H1 (cell line): ENCODE data around the gene BOLA1. TPM values are rescaled to one million over a fixed set of nuclear protein-coding genes. Genes with fewer than 3 reads are reported as not detected.

Experiments
- E2F6 ChIP-seq: IDR thresholded peaks from 2 replicates; pipeline ENCODE4 v1.6.1; 2012; ENCODE audit warnings: inconsistent platforms
- GTF2F1 ChIP-seq: IDR thresholded peaks from 2 replicates; pipeline ENCODE4 v1.6.1; 2012; ENCODE audit warnings: low read depth, low read length, improper control_type of control experiment, borderline replicate concordance
- MAFK ChIP-seq: IDR thresholded peaks from 2 replicates; pipeline ENCODE4 v1.6.1; 2012; ENCODE audit warnings: low read depth, mild to moderate bottlenecking, improper control_type of control experiment, low read length
- SP4 ChIP-seq: IDR thresholded peaks from 2 replicates; pipeline ENCODE4 v1.6.1; 2012; ENCODE audit warnings: low read length, inconsistent platforms
- TAF7 ChIP-seq: optimal IDR thresholded peaks from 2 replicates; pipeline ENCODE3; 2011; ENCODE audit warnings: low read depth, mild to moderate bottlenecking, inconsistent platforms, low read length, moderate library complexity, borderline replicate concordance
- TEAD4 ChIP-seq: IDR thresholded peaks from 2 replicates; pipeline ENCODE4 v1.6.1; 2012; ENCODE audit warnings: low read depth, low read length, inconsistent platforms, mixed read lengths
- polyA plus RNA-seq, 7 experiments: library from polyadenylated mRNA; depleted of rRNA in 3 of 7; stranded (reverse) in 5 of 7; unstranded in 2 of 7; fragments of >200 nt in 5 of 7; fragments of 200-250 nt in 2 of 7; gene quantifications; 1 replicate in 5 of 7; 2 replicates in 1 of 7; 4 replicates in 1 of 7; pipeline versions ENCODE4 v1.2.1 to v1.2.3, GENCODE V29; 2011 to 2013; ENCODE audit warnings: missing spikeins in 2 of 7, mixed read lengths in 2 of 7
- total RNA-seq: library from RNA; stranded (reverse); fragmentation: NEBNext Ultra II Directional; extraction: Animal tissue kit (Norgen Biotek cat#: 25700); gene quantifications from 2 replicates; pipeline ENCODE4 v1.2.1, GENCODE V29; 2021
- TF ChIP-seq, protein P1 (sequence below), 3 experiments: IDR thresholded peaks; 1 replicate in 2 of 3; 2 replicates in 1 of 3; pipeline versions ENCODE4 v1.5.1 to v1.6.1; 2011; ENCODE audit warnings: low read length in 3 of 3, mild to moderate bottlenecking in 3 of 3, inconsistent platforms in 2 of 3, low read depth in 1 of 3, moderate library complexity in 1 of 3; ENCODE audit not compliant: insufficient read depth in 1 of 3; ENCODE audit errors: control extremely low read depth in 1 of 3

BOLA1 gene
- total and polyA plus RNA-seq, 2 of the 8 experiments (the other 6 are each of a cell fraction or from before 2014, with no cell fraction given) = 8.1 to 15.4 TPM

GRCh38 chr1:149931212-149931790 is 31.9 kb downstream of the BOLA1 start (continued):
- no peak for TF ChIP-seq MAFK
- no peak for TF ChIP-seq TEAD4
- no peak for TF ChIP-seq SP4
- no peak for TF ChIP-seq TAF7
- no peak for TF ChIP-seq E2F6
- TF ChIP-seq, protein P1, sequence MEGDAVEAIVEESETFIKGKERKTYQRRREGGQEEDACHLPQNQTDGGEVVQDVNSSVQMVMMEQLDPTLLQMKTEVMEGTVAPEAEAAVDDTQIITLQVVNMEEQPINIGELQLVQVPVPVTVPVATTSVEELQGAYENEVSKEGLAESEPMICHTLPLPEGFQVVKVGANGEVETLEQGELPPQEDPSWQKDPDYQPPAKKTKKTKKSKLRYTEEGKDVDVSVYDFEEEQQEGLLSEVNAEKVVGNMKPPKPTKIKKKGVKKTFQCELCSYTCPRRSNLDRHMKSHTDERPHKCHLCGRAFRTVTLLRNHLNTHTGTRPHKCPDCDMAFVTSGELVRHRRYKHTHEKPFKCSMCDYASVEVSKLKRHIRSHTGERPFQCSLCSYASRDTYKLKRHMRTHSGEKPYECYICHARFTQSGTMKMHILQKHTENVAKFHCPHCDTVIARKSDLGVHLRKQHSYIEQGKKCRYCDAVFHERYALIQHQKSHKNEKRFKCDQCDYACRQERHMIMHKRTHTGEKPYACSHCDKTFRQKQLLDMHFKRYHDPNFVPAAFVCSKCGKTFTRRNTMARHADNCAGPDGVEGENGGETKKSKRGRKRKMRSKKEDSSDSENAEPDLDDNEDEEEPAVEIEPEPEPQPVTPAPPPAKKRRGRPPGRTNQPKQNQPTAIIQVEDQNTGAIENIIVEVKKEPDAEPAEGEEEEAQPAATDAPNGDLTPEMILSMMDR (IDR thresholded peaks at IDR 0.05; ENCODE audit: control extremely low read depth in 1 of 3, insufficient read depth in 1 of 3, low read depth in 1 of 3, low read length in 3 of 3) = no peak
- no peak for TF ChIP-seq GTF2F1
